HG03139 (cell line): Measurements from ENCODE around the gene LMF1.

Experiments used
- ATAC-seq: cut with Tn5 transposase; IDR thresholded peaks from one replicate; pipeline ENCODE4 v1.9.1; 2021; ENCODE audit not compliant: unreplicated experiment

Gene LMF1

GRCh38 chr16:931626-932500 lies 38.9 kb downstream of the LMF1 start:
- no peak for ATAC-seq

- ATAC-seq = no peak
Measured at GRCh38 chr16:931171-931570, 39.6 kb downstream of the LMF1 start.

GRCh38 chr16:930511-930910 lies 40.3 kb downstream of the LMF1 start:
- no peak for ATAC-seq

- no peak for ATAC-seq
Measured at GRCh38 chr16:930076-930475, 40.7 kb downstream of the LMF1 start.

GRCh38 chr16:929227-930073 lies 41.3 kb downstream of the LMF1 start:
- no peak for ATAC-seq

GRCh38 chr16:928526-928925 lies 42.3 kb downstream of the LMF1 start:
- no peak for ATAC-seq

GRCh38 chr16:927931-928330 lies 42.9 kb downstream of the LMF1 start:
- no peak for ATAC-seq

- no peak for ATAC-seq
Measured at GRCh38 chr16:927406-927805, 43.4 kb downstream of the LMF1 start.

- no peak for ATAC-seq
Measured at GRCh38 chr16:926715-927114, 44.1 kb downstream of the LMF1 start.

GRCh38 chr16:924806-925205 lies 46.0 kb downstream of the LMF1 start:
- no peak for ATAC-seq

GRCh38 chr16:924063-924462 lies 46.7 kb downstream of the LMF1 start:
- no peak for ATAC-seq

GRCh38 chr16:923184-923583 lies 47.6 kb downstream of the LMF1 start:
- ATAC-seq = no peak

- no peak for ATAC-seq
Measured at GRCh38 chr16:922051-922450, 48.7 kb downstream of the LMF1 start.

- ATAC-seq = no peak
Measured at GRCh38 chr16:921321-921905, 49.4 kb downstream of the LMF1 start.

- no peak for ATAC-seq
Measured at GRCh38 chr16:920717-921116, 50.1 kb downstream of the LMF1 start.

- ATAC-seq = no peak
Measured at GRCh38 chr16:920051-920681, 50.6 kb downstream of the LMF1 start.

GRCh38 chr16:919658-920050 lies 51.1 kb downstream of the LMF1 start:
- ATAC-seq = no peak

GRCh38 chr16:918741-919657 lies 51.8 kb downstream of the LMF1 start:
- no peak for ATAC-seq

GRCh38 chr16:918068-918467 lies 52.7 kb downstream of the LMF1 start:
- ATAC-seq = no peak

GRCh38 chr16:917591-918061 lies 53.2 kb downstream of the LMF1 start:
- ATAC-seq = no peak
